ENCODE measurements around the gene UTP18. TPM values are rescaled to one million over a fixed set of nuclear protein-coding genes. Genes with fewer than 3 reads are reported as not detected.
"Not testable (repeated sequence)": the region's sequence is repeated elsewhere in the genome, so short reads cannot be mapped to it uniquely, and the experiment has no call there.

UTP18 gene
- total and polyA plus RNA-seq, 10 of the 15 experiments (the other 5 are each of a cell fraction or from before 2014, with no cell fraction given), result 31.0 to 111 (median 58.8) TPM

DNA sequence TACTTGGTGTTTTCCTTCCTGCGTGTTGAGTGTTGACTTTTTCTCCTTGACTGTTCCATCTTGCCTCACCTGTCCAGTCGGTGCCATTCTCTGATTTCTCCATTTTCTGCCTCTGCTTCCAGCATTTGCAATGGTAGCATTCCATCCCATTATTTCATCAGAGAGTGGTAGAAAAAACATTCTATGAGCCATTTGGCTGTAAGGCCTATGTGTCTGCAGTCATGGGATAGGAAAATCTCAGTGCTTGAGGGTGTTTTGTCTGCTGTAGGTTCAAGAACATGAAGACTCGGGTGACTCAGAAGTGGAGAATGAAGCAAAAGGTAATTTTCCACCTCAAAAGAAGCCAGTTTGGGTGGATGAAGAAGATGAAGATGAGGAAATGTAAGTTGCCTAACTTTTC, 2.7 kb downstream of the UTP18 start:
- peak overlapping the region; percentile 80 for H3K4me2 ChIP-seq (ENCODE audit: control insufficient read depth, insufficient read depth)
- ChIA-PET CTCF (interaction anchor here (1.6 kb wide), 1 partner anchor 8 kb away, joined by 7 read pairs; no protein-coding TSS in a partner anchor), SMC1A (ENCODE audit: uncharacterized antibody, unreplicated experiment) (interaction anchor here (1.6 kb wide), 1 partner anchor 29 kb away, joined by 3 read pairs; no protein-coding TSS in a partner anchor), POLR2A (no interaction called here), RAD21 (ENCODE audit: unreplicated experiment) (no interaction called here)
- H3K27ac ChIP-seq (ENCODE audit: control insufficient read depth, insufficient read depth), result 0 out of 2 replicates have a peak overlapping the region, but pooled peaks have one; percentile 6
- FAIRE-seq (no peak), ATAC-seq (no peak), DNase-seq (ENCODE audit: low read depth, low spot score) (no peak)
- H4K20me1 ChIP-seq (ENCODE audit: control insufficient read depth, insufficient read depth), result no peaks in the 10 kb centered on the region
- no peaks in the 10 kb centered on the region for H3K27me3 ChIP-seq (replicated peaks in 1 of 2; ENCODE audit: control insufficient read depth in 2 of 2, insufficient read depth in 2 of 2, low read length in 1 of 2)
- 66% methylated on average over 3 of the region's 3 CpGs for WGBS (ENCODE audit: insufficient coverage, insufficient replicate concordance, low lambda C conversion rate, missing lambda C conversion rate)
- no TSS peak for BruUV-seq (replicated peaks)
- no peaks in the 10 kb centered on the region for H3K9me3 ChIP-seq (replicated peaks; ENCODE audit: control insufficient read depth, insufficient read depth, low read length)
- peaks cover 68% of the 10 kb centered on the region for H3K79me2 ChIP-seq (ENCODE audit: control insufficient read depth, insufficient read depth, low read length)
- peaks cover 6% of the 10 kb centered on the region for H3K4me1 ChIP-seq (ENCODE audit: control insufficient read depth, insufficient read depth, low read length)
- in situ Hi-C loops (cut with MboI) (no loop called here), intact Hi-C loops (cut with micrococcal nuclease; ENCODE audit: unreplicated experiment) (loop anchor here (5.0 kb wide), 1 partner anchor 96 kb away; the partner anchor contains the start of gene NME2)
- no peak overlapping the region for H3K9ac ChIP-seq (ENCODE audit: control insufficient read depth, insufficient read depth, low read length)
- H2AFZ ChIP-seq (ENCODE audit: control insufficient read depth, low read depth, low read length), result no peak overlapping the region
- peaks cover 2 to 14% of the 10 kb centered on the region in 2 experiments; a peak in 3 of 4 replicates for H3K36me3 ChIP-seq (ENCODE audit: control insufficient read depth in 2 of 2, insufficient read depth in 2 of 2, low read length in 1 of 2)
- TF ChIP-seq WRNIP1 (IDR thresholded peaks at IDR 0.05; ENCODE audit: borderline replicate concordance, low read depth, low read length) (0 out of 2 replicates have a peak, but pooled peaks have one; percentile 41), RCOR1 (conservative IDR thresholded peaks at IDR 0.05; ENCODE audit: low read depth, low read length) (no peak)
- peak overlapping the region; percentile 62 for H3K4me3 ChIP-seq

DNA sequence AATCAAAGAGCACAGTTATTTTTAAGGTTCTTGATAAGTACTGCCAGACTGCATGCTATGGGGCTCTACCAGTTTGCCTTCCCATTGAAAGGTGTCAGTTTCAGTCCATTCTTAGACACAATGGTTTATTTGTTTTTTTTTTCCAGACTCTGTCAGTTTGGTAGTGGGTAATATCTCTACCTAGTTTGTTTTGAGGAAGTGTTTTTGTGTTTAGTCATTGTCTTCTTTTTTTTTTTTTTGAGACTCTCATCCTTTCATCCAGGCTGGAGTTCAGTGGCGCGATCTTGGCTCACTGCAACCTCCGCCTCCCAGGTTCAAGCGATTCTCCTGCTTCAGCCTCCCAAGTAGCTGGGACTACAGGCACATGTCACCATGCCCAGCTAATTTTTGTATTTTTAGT, 4.1 kb downstream of the UTP18 start:
- intact Hi-C loops (cut with micrococcal nuclease; ENCODE audit: unreplicated experiment), result loop anchor here (5.0 kb wide), 1 partner anchor 97 kb away; the partner anchor contains the start of gene NME2
- TF ChIP-seq RELB (IDR thresholded peaks at IDR 0.05; ENCODE audit: low read depth), result peak; percentile 77
- 0 out of 2 replicates have a peak, but pooled peaks have one; percentile 20 for TF ChIP-seq SMARCA5 (IDR thresholded peaks at IDR 0.05)
- peak; percentile 84; the same call in 1 of the 2 replicates for TF ChIP-seq ZNF384 (IDR thresholded peaks at IDR 0.05; ENCODE audit: borderline replicate concordance, low read depth, low read length)
- TF ChIP-seq, protein P1, sequence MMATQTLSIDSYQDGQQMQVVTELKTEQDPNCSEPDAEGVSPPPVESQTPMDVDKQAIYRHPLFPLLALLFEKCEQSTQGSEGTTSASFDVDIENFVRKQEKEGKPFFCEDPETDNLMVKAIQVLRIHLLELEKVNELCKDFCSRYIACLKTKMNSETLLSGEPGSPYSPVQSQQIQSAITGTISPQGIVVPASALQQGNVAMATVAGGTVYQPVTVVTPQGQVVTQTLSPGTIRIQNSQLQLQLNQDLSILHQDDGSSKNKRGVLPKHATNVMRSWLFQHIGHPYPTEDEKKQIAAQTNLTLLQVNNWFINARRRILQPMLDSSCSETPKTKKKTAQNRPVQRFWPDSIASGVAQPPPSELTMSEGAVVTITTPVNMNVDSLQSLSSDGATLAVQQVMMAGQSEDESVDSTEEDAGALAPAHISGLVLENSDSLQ (IDR thresholded peaks at IDR 0.05), result peak; percentile 71
- TF ChIP-seq BMI1 (IDR thresholded peaks at IDR 0.05; ENCODE audit: borderline replicate concordance), result peak; percentile 24; the same call in 1 of the 2 replicates
- TF ChIP-seq BACH1 (IDR thresholded peaks at IDR 0.05; ENCODE audit: borderline replicate concordance), result peak; percentile 31; the same call in 1 of the 2 replicates
- 0 out of 2 replicates have a peak, but pooled peaks have one; percentile 48 for TF ChIP-seq DPF2 (IDR thresholded peaks at IDR 0.05)
- TF ChIP-seq SPI1 (IDR thresholded peaks at IDR 0.05; ENCODE audit: borderline replicate concordance, insufficient read depth, low read depth, low read length), result peak; percentile 63; the same call in 1 of the 2 replicates
- peak; percentile 86 for TF ChIP-seq MTA2 (IDR thresholded peaks at IDR 0.05; ENCODE audit: low read depth)
- TF ChIP-seq ATF7 (IDR thresholded peaks at IDR 0.05; ENCODE audit: low read depth), result peak; percentile 81; the same call in 1 of the 2 replicates

More for the DNA sequence above, 4.1 kb downstream of the UTP18 start:
- no CpG with 5 or more reads among the region's 4 CpGs for WGBS (ENCODE audit: insufficient coverage, insufficient replicate concordance, low lambda C conversion rate, missing lambda C conversion rate)
- ChIA-PET POLR2A (interaction anchor here (0.7 kb wide), 2 partner anchors 208 to 762 kb away, joined by 3 to 4 read pairs; no protein-coding TSS in a partner anchor), RAD21 (ENCODE audit: unreplicated experiment) (interaction anchor here (1.0 to 1.2 kb wide), 2 partner anchors 10 to 111 kb away, joined by 3 to 4 read pairs; partner anchors contain the start of gene NME1), SMC1A (ENCODE audit: uncharacterized antibody, unreplicated experiment) (interaction anchor here (1.2 kb wide), 1 partner anchor 12 kb away, joined by 3 read pairs; no protein-coding TSS in a partner anchor)
- peak; percentile 37 for DNase-seq (ENCODE audit: low read depth, low spot score)
- H3K27me3 ChIP-seq (replicated peaks in 1 of 2; ENCODE audit: control insufficient read depth in 2 of 2, insufficient read depth in 2 of 2, low read length in 1 of 2); H3K4me1 ChIP-seq (ENCODE audit: control insufficient read depth, insufficient read depth, low read length); H3K9ac ChIP-seq (ENCODE audit: control insufficient read depth, insufficient read depth, low read length); BruUV-seq (replicated peaks); H3K9me3 ChIP-seq (replicated peaks; ENCODE audit: control insufficient read depth, insufficient read depth, low read length); H2AFZ ChIP-seq (ENCODE audit: control insufficient read depth, low read depth, low read length); CTCF ChIA-PET; H4K20me1 ChIP-seq (ENCODE audit: control insufficient read depth, insufficient read depth); H3K4me2 ChIP-seq (ENCODE audit: control insufficient read depth, insufficient read depth); in situ Hi-C loops (cut with MboI); FAIRE-seq; H3K4me3 ChIP-seq; H3K27ac ChIP-seq (ENCODE audit: control insufficient read depth, insufficient read depth): not testable (repeated sequence)
- peaks cover 2 to 14% of the 10 kb centered on the region in 2 experiments for H3K36me3 ChIP-seq (ENCODE audit: control insufficient read depth in 2 of 2, insufficient read depth in 2 of 2, low read length in 1 of 2)
- peaks cover 54% of the 10 kb centered on the region for H3K79me2 ChIP-seq (ENCODE audit: control insufficient read depth, insufficient read depth, low read length)
- ATAC-seq, result peak; percentile 20

Measured in GM12878 (cell line).